ENCODE measurements around the gene EIF4E. TPM values are rescaled to one million over a fixed set of nuclear protein-coding genes. Genes with fewer than 3 reads are reported as not detected.

Gene EIF4E
- polyA plus RNA-seq, 4 donors, result 34.3 to 64.2 (median 57.3) TPM

GRCh38 chr4:98963538-98964433 lies 34.9 kb upstream of the EIF4E start:
- peaks cover 0 to 3% (median 0%) of the 10 kb centered on the region in 3 donors for H3K4me1 ChIP-seq (ENCODE audit: control insufficient read depth in 3 of 3, insufficient read depth in 2 of 3, low read depth in 1 of 3, low read length in 2 of 3)
- H3K4me3 ChIP-seq (ENCODE audit: low read depth in 1 of 3, low read length in 3 of 3), result no peak overlapping the region
- no peaks in the 10 kb centered on the region for H3K36me3 ChIP-seq (ENCODE audit: control insufficient read depth in 3 of 3, insufficient read depth in 2 of 3, low read depth in 1 of 3, low read length in 3 of 3)
- DNase-seq (no peak), FAIRE-seq (no peak)
- H3K27me3 ChIP-seq (ENCODE audit: control insufficient read depth in 3 of 3, insufficient read depth in 3 of 3, low read length in 3 of 3), result no peaks in the 10 kb centered on the region
- no peaks in the 10 kb centered on the region for H3K9me3 ChIP-seq (ENCODE audit: control insufficient read depth in 2 of 2, insufficient read depth in 1 of 2, low read depth in 1 of 2, low read length in 1 of 2)
- no peak overlapping the region for H3K27ac ChIP-seq (ENCODE audit: low read depth in 1 of 3, low read length in 2 of 3)
- WGBS, 3 donors, result 82 to 84% (median 83%) methylated on average over 5 of the region's 5 CpGs

GRCh38 chr4:98961770-98962169 lies 32.8 kb upstream of the EIF4E start:
- DNase-seq (no peak), FAIRE-seq (no peak)
- 78 to 92% (median 82%) methylated on average over 2 of the region's 2 CpGs for WGBS, 3 donors

GRCh38 chr4:98959411-98959810 lies 30.5 kb upstream of the EIF4E start:
- Histone ChIP-seq H3K9me3 (ENCODE audit: control insufficient read depth in 2 of 2, insufficient read depth in 1 of 2, low read depth in 1 of 2, low read length in 1 of 2) (no peaks in the 10 kb centered on the region), H3K36me3 (ENCODE audit: control insufficient read depth in 3 of 3, insufficient read depth in 2 of 3, low read depth in 1 of 3, low read length in 3 of 3) (no peaks in the 10 kb centered on the region), H3K27ac (ENCODE audit: low read depth in 1 of 3, low read length in 2 of 3) (no peak overlapping the region), H3K27me3 (ENCODE audit: control insufficient read depth in 3 of 3, insufficient read depth in 3 of 3, low read length in 3 of 3) (no peaks in the 10 kb centered on the region), H3K4me1 (ENCODE audit: control insufficient read depth in 3 of 3, insufficient read depth in 2 of 3, low read depth in 1 of 3, low read length in 2 of 3) (no peaks in the 10 kb centered on the region), H3K4me3 (ENCODE audit: low read depth in 1 of 3, low read length in 3 of 3) (no peak overlapping the region)
- no peak for FAIRE-seq
- no peak for DNase-seq
- 87 to 96% (median 95%) methylated on average over 2 of the region's 2 CpGs for WGBS, 3 donors

More at GRCh38 chr4:98961770-98962169, 32.8 kb upstream of the EIF4E start:
- no peak overlapping the region for H3K4me3 ChIP-seq (ENCODE audit: low read depth in 1 of 3, low read length in 3 of 3)
- no peak overlapping the region for H3K27ac ChIP-seq (ENCODE audit: low read depth in 1 of 3, low read length in 2 of 3)
- no peaks in the 10 kb centered on the region for H3K36me3 ChIP-seq (ENCODE audit: control insufficient read depth in 3 of 3, insufficient read depth in 2 of 3, low read depth in 1 of 3, low read length in 3 of 3)
- H3K9me3 ChIP-seq (ENCODE audit: control insufficient read depth in 2 of 2, insufficient read depth in 1 of 2, low read depth in 1 of 2, low read length in 1 of 2), result no peaks in the 10 kb centered on the region
- H3K4me1 ChIP-seq (ENCODE audit: control insufficient read depth in 3 of 3, insufficient read depth in 2 of 3, low read depth in 1 of 3, low read length in 2 of 3), result no peaks in the 10 kb centered on the region
- no peaks in the 10 kb centered on the region for H3K27me3 ChIP-seq (ENCODE audit: control insufficient read depth in 3 of 3, insufficient read depth in 3 of 3, low read length in 3 of 3)

GRCh38 chr4:98958065-98958464 lies 29.1 kb upstream of the EIF4E start:
- Histone ChIP-seq H3K27ac (ENCODE audit: low read depth in 1 of 3, low read length in 2 of 3) (no peak overlapping the region), H3K9me3 (ENCODE audit: control insufficient read depth in 2 of 2, insufficient read depth in 1 of 2, low read depth in 1 of 2, low read length in 1 of 2) (no peaks in the 10 kb centered on the region), H3K4me1 (ENCODE audit: control insufficient read depth in 3 of 3, insufficient read depth in 2 of 3, low read depth in 1 of 3, low read length in 2 of 3) (no peaks in the 10 kb centered on the region), H3K4me3 (ENCODE audit: low read depth in 1 of 3, low read length in 3 of 3) (no peak overlapping the region), H3K36me3 (ENCODE audit: control insufficient read depth in 3 of 3, insufficient read depth in 2 of 3, low read depth in 1 of 3, low read length in 3 of 3) (no peaks in the 10 kb centered on the region), H3K27me3 (ENCODE audit: control insufficient read depth in 3 of 3, insufficient read depth in 3 of 3, low read length in 3 of 3) (no peaks in the 10 kb centered on the region)
- WGBS, 3 donors, result 93 to 100% (median 93%) methylated on average over 2 of the region's 2 CpGs
- FAIRE-seq, result no peak
- no peak for DNase-seq

- no peaks in the 10 kb centered on the region for H3K27me3 ChIP-seq (ENCODE audit: control insufficient read depth in 3 of 3, insufficient read depth in 3 of 3, low read length in 3 of 3)
- H3K4me3 ChIP-seq (ENCODE audit: low read depth in 1 of 3, low read length in 3 of 3), result no peak overlapping the region
- WGBS, 3 donors, result 83 to 90% (median 89%) methylated on average over 6 of the region's 6 CpGs
- no peak overlapping the region for H3K27ac ChIP-seq (ENCODE audit: low read depth in 1 of 3, low read length in 2 of 3)
- DNase-seq, result no peak
- no peaks in the 10 kb centered on the region for H3K9me3 ChIP-seq (ENCODE audit: control insufficient read depth in 2 of 2, insufficient read depth in 1 of 2, low read depth in 1 of 2, low read length in 1 of 2)
- no peak for FAIRE-seq
- H3K36me3 ChIP-seq (ENCODE audit: control insufficient read depth in 3 of 3, insufficient read depth in 2 of 3, low read depth in 1 of 3, low read length in 3 of 3), result no peaks in the 10 kb centered on the region
- no peaks in the 10 kb centered on the region for H3K4me1 ChIP-seq (ENCODE audit: control insufficient read depth in 3 of 3, insufficient read depth in 2 of 3, low read depth in 1 of 3, low read length in 2 of 3)
Observed at GRCh38 chr4:98955229-98955628, 26.3 kb upstream of the EIF4E start.

- FAIRE-seq (no peak), DNase-seq (no peak)
- Histone ChIP-seq H3K4me3 (ENCODE audit: low read depth in 1 of 3, low read length in 3 of 3) (no peak overlapping the region), H3K4me1 (ENCODE audit: control insufficient read depth in 3 of 3, insufficient read depth in 2 of 3, low read depth in 1 of 3, low read length in 2 of 3) (no peaks in the 10 kb centered on the region), H3K9me3 (ENCODE audit: control insufficient read depth in 2 of 2, insufficient read depth in 1 of 2, low read depth in 1 of 2, low read length in 1 of 2) (no peaks in the 10 kb centered on the region), H3K36me3 (ENCODE audit: control insufficient read depth in 3 of 3, insufficient read depth in 2 of 3, low read depth in 1 of 3, low read length in 3 of 3) (no peaks in the 10 kb centered on the region), H3K27ac (ENCODE audit: low read depth in 1 of 3, low read length in 2 of 3) (no peak overlapping the region), H3K27me3 (ENCODE audit: control insufficient read depth in 3 of 3, insufficient read depth in 3 of 3, low read length in 3 of 3) (no peaks in the 10 kb centered on the region)
- 92 to 96% (median 94%) methylated on average over 3 of the region's 3 CpGs for WGBS, 3 donors
Observed at GRCh38 chr4:98951710-98952109, 22.8 kb upstream of the EIF4E start.

GRCh38 chr4:98950925-98951324 lies 22.0 kb upstream of the EIF4E start:
- Histone ChIP-seq H3K4me1 (ENCODE audit: control insufficient read depth in 3 of 3, insufficient read depth in 2 of 3, low read depth in 1 of 3, low read length in 2 of 3) (no peaks in the 10 kb centered on the region), H3K9me3 (ENCODE audit: control insufficient read depth in 2 of 2, insufficient read depth in 1 of 2, low read depth in 1 of 2, low read length in 1 of 2) (no peaks in the 10 kb centered on the region), H3K4me3 (ENCODE audit: low read depth in 1 of 3, low read length in 3 of 3) (no peak overlapping the region), H3K27me3 (ENCODE audit: control insufficient read depth in 3 of 3, insufficient read depth in 3 of 3, low read length in 3 of 3) (no peaks in the 10 kb centered on the region), H3K27ac (ENCODE audit: low read depth in 1 of 3, low read length in 2 of 3) (no peak overlapping the region), H3K36me3 (ENCODE audit: control insufficient read depth in 3 of 3, insufficient read depth in 2 of 3, low read depth in 1 of 3, low read length in 3 of 3) (no peaks in the 10 kb centered on the region)
- FAIRE-seq, result no peak
- WGBS, 3 donors, result 93 to 100% (median 95%) methylated on average over 1 of the region's 1 CpG
- DNase-seq, result no peak

- FAIRE-seq, result no peak
- H3K36me3 ChIP-seq (ENCODE audit: control insufficient read depth in 3 of 3, insufficient read depth in 2 of 3, low read depth in 1 of 3, low read length in 3 of 3), result no peaks in the 10 kb centered on the region
- no peak for DNase-seq
- no peak overlapping the region for H3K27ac ChIP-seq (ENCODE audit: low read depth in 1 of 3, low read length in 2 of 3)
- H3K4me3 ChIP-seq (ENCODE audit: low read depth in 1 of 3, low read length in 3 of 3), result no peak overlapping the region
- 71 to 94% (median 93%) methylated on average over 1 of the region's 1 CpG for WGBS, 3 donors
- H3K9me3 ChIP-seq (ENCODE audit: control insufficient read depth in 2 of 2, insufficient read depth in 1 of 2, low read depth in 1 of 2, low read length in 1 of 2), result no peaks in the 10 kb centered on the region
- no peaks in the 10 kb centered on the region for H3K4me1 ChIP-seq (ENCODE audit: control insufficient read depth in 3 of 3, insufficient read depth in 2 of 3, low read depth in 1 of 3, low read length in 2 of 3)
- H3K27me3 ChIP-seq (ENCODE audit: control insufficient read depth in 3 of 3, insufficient read depth in 3 of 3, low read length in 3 of 3), result no peaks in the 10 kb centered on the region
Observed at GRCh38 chr4:98946359-98946758, 17.4 kb upstream of the EIF4E start.
